ENCODE results near the gene R3HDM1.

GRCh38 chr2:135709992-135710391 lies 178.7 kb downstream of the R3HDM1 start:
- TF ChIP-seq CTCF (IDR thresholded peaks at IDR 0.05) (peak; percentile 77 to 97 (median 88)), POLR2A (IDR thresholded peaks at IDR 0.05) (no peak)

All from body of pancreas (tissue), 4 donors.